ENCODE results near the gene TUBAL3. TPM values are rescaled to one million over a fixed set of nuclear protein-coding genes. Genes with fewer than 3 reads are reported as not detected.

TUBAL3 gene
- total and polyA plus RNA-seq, 9 donors: 0.08 to 0.82 (median 0.21) TPM; not detected in 1

- Histone ChIP-seq H3K27me3 (ENCODE audit: control insufficient read depth, insufficient read depth, low read length) (no peaks in the 10 kb centered on the region), H3K4me1 (ENCODE audit: control insufficient read depth, insufficient read depth, low read length) (no peaks in the 10 kb centered on the region), H3K4me3 (ENCODE audit: low read length) (no peak overlapping the region), H3K27ac (ENCODE audit: low read length) (no peak overlapping the region), H3K9me3 (replicated peaks; ENCODE audit: control insufficient read depth, low read depth, low read length) (no peaks in the 10 kb centered on the region), H3K36me3 (ENCODE audit: control insufficient read depth, insufficient read depth, low read length) (no peaks in the 10 kb centered on the region)
- DNase-seq: no peak
- WGBS (ENCODE audit: insufficient coverage): 75% methylated on average over 1 of the region's 3 CpGs
Observed at GRCh38 chr10:5402798-5403197, 1.8 kb downstream of the TUBAL3 start.

- no peak overlapping the region for H3K4me3 ChIP-seq (ENCODE audit: low read length)
- no peak overlapping the region for H3K27ac ChIP-seq (ENCODE audit: low read length)
- no peaks in the 10 kb centered on the region for H3K36me3 ChIP-seq (ENCODE audit: control insufficient read depth, insufficient read depth, low read length)
- 85% methylated on average over 5 of the region's 9 CpGs for WGBS (ENCODE audit: insufficient coverage)
- H3K4me1 ChIP-seq (ENCODE audit: control insufficient read depth, insufficient read depth, low read length): no peaks in the 10 kb centered on the region
- no peaks in the 10 kb centered on the region for H3K9me3 ChIP-seq (replicated peaks; ENCODE audit: control insufficient read depth, low read depth, low read length)
- peak; percentile 16 for DNase-seq
- H3K27me3 ChIP-seq (ENCODE audit: control insufficient read depth, insufficient read depth, low read length): no peaks in the 10 kb centered on the region
Observed at GRCh38 chr10:5400468-5401240, 4.0 kb downstream of the TUBAL3 start.

GRCh38 chr10:5399332-5399731, 5.3 kb downstream of the TUBAL3 start:
- H3K4me3 ChIP-seq (ENCODE audit: low read length): no peak overlapping the region
- H3K27me3 ChIP-seq (ENCODE audit: control insufficient read depth, insufficient read depth, low read length): no peaks in the 10 kb centered on the region
- H3K9me3 ChIP-seq (replicated peaks; ENCODE audit: control insufficient read depth, low read depth, low read length): no peaks in the 10 kb centered on the region
- no peaks in the 10 kb centered on the region for H3K4me1 ChIP-seq (ENCODE audit: control insufficient read depth, insufficient read depth, low read length)
- WGBS (ENCODE audit: insufficient coverage): 80% methylated on average over 1 of the region's 6 CpGs
- H3K36me3 ChIP-seq (ENCODE audit: control insufficient read depth, insufficient read depth, low read length): no peaks in the 10 kb centered on the region
- no peak for DNase-seq
- no peak overlapping the region for H3K27ac ChIP-seq (ENCODE audit: low read length)

GRCh38 chr10:5396556-5397300, 7.9 kb downstream of the TUBAL3 start:
- WGBS (ENCODE audit: insufficient coverage): 72% methylated on average over 4 of the region's 12 CpGs
- peak; percentile 25 for DNase-seq

GRCh38 chr10:5395168-5395567, 9.5 kb downstream of the TUBAL3 start:
- no peaks in the 10 kb centered on the region for H3K4me1 ChIP-seq (ENCODE audit: control insufficient read depth, insufficient read depth, low read length)
- H3K36me3 ChIP-seq (ENCODE audit: control insufficient read depth, insufficient read depth, low read length): no peaks in the 10 kb centered on the region
- H3K27ac ChIP-seq (ENCODE audit: low read length): no peak overlapping the region
- 88% methylated on average over 14 of the region's 18 CpGs for WGBS (ENCODE audit: insufficient coverage)
- no peak for DNase-seq
- no peaks in the 10 kb centered on the region for H3K27me3 ChIP-seq (ENCODE audit: control insufficient read depth, insufficient read depth, low read length)
- no peak overlapping the region for H3K4me3 ChIP-seq (ENCODE audit: low read length)
- H3K9me3 ChIP-seq (replicated peaks; ENCODE audit: control insufficient read depth, low read depth, low read length): peaks cover 12% of the 10 kb centered on the region

More at GRCh38 chr10:5396556-5397300, 7.9 kb downstream of the TUBAL3 start:
- H3K27me3 ChIP-seq (ENCODE audit: control insufficient read depth, insufficient read depth, low read length): no peaks in the 10 kb centered on the region
- no peaks in the 10 kb centered on the region for H3K9me3 ChIP-seq (replicated peaks; ENCODE audit: control insufficient read depth, low read depth, low read length)
- H3K4me3 ChIP-seq (ENCODE audit: low read length): no peak overlapping the region
- H3K36me3 ChIP-seq (ENCODE audit: control insufficient read depth, insufficient read depth, low read length): no peaks in the 10 kb centered on the region
- H3K4me1 ChIP-seq (ENCODE audit: control insufficient read depth, insufficient read depth, low read length): no peaks in the 10 kb centered on the region
- H3K27ac ChIP-seq (ENCODE audit: low read length): no peak overlapping the region

GRCh38 chr10:5393529-5393928, 11.1 kb downstream of the TUBAL3 start:
- 92% methylated on average over 14 of the region's 14 CpGs for WGBS (ENCODE audit: insufficient coverage)
- H3K27me3 ChIP-seq (ENCODE audit: control insufficient read depth, insufficient read depth, low read length): no peaks in the 10 kb centered on the region
- DNase-seq: no peak
- peaks cover 23% of the 10 kb centered on the region for H3K9me3 ChIP-seq (replicated peaks; ENCODE audit: control insufficient read depth, low read depth, low read length)
- no peaks in the 10 kb centered on the region for H3K36me3 ChIP-seq (ENCODE audit: control insufficient read depth, insufficient read depth, low read length)
- H3K4me3 ChIP-seq (ENCODE audit: low read length): no peak overlapping the region
- H3K4me1 ChIP-seq (ENCODE audit: control insufficient read depth, insufficient read depth, low read length): no peaks in the 10 kb centered on the region
- H3K27ac ChIP-seq (ENCODE audit: low read length): no peak overlapping the region

GRCh38 chr10:5391790-5392189, 12.8 kb downstream of the TUBAL3 start:
- H3K36me3 ChIP-seq (ENCODE audit: control insufficient read depth, insufficient read depth, low read length): no peaks in the 10 kb centered on the region
- no CpG with 5 or more reads among the region's 3 CpGs for WGBS (ENCODE audit: insufficient coverage)
- H3K4me1 ChIP-seq (ENCODE audit: control insufficient read depth, insufficient read depth, low read length): no peaks in the 10 kb centered on the region
- no peak overlapping the region for H3K4me3 ChIP-seq (ENCODE audit: low read length)
- no peak overlapping the region for H3K27ac ChIP-seq (ENCODE audit: low read length)
- peaks cover 23% of the 10 kb centered on the region for H3K9me3 ChIP-seq (replicated peaks; ENCODE audit: control insufficient read depth, low read depth, low read length)
- H3K27me3 ChIP-seq (ENCODE audit: control insufficient read depth, insufficient read depth, low read length): no peaks in the 10 kb centered on the region
- no peak for DNase-seq

- Histone ChIP-seq H3K27ac (ENCODE audit: low read length) (no peak overlapping the region), H3K4me3 (ENCODE audit: low read length) (no peak overlapping the region), H3K9me3 (replicated peaks; ENCODE audit: control insufficient read depth, low read depth, low read length) (peaks cover 23% of the 10 kb centered on the region), H3K4me1 (ENCODE audit: control insufficient read depth, insufficient read depth, low read length) (no peaks in the 10 kb centered on the region), H3K36me3 (ENCODE audit: control insufficient read depth, insufficient read depth, low read length) (no peaks in the 10 kb centered on the region), H3K27me3 (ENCODE audit: control insufficient read depth, insufficient read depth, low read length) (no peaks in the 10 kb centered on the region)
- no CpG with 5 or more reads among the region's 1 CpG for WGBS (ENCODE audit: insufficient coverage)
- DNase-seq: no peak
Observed at GRCh38 chr10:5390607-5391205, 13.9 kb downstream of the TUBAL3 start.

GRCh38 chr10:5387169-5387568, 17.5 kb downstream of the TUBAL3 start:
- Histone ChIP-seq H3K9me3 (replicated peaks; ENCODE audit: control insufficient read depth, low read depth, low read length) (peaks cover 23% of the 10 kb centered on the region), H3K4me3 (ENCODE audit: low read length) (no peak overlapping the region), H3K27me3 (ENCODE audit: control insufficient read depth, insufficient read depth, low read length) (no peaks in the 10 kb centered on the region), H3K36me3 (ENCODE audit: control insufficient read depth, insufficient read depth, low read length) (no peaks in the 10 kb centered on the region), H3K4me1 (ENCODE audit: control insufficient read depth, insufficient read depth, low read length) (no peaks in the 10 kb centered on the region), H3K27ac (ENCODE audit: low read length) (no peak overlapping the region)
- DNase-seq: no peak
- 95% methylated on average over 4 of the region's 5 CpGs for WGBS (ENCODE audit: insufficient coverage)

GRCh38 chr10:5385224-5385623, 19.4 kb downstream of the TUBAL3 start:
- Histone ChIP-seq H3K4me3 (ENCODE audit: low read length) (no peak overlapping the region), H3K27me3 (ENCODE audit: control insufficient read depth, insufficient read depth, low read length) (peaks cover 2% of the 10 kb centered on the region), H3K4me1 (ENCODE audit: control insufficient read depth, insufficient read depth, low read length) (no peaks in the 10 kb centered on the region), H3K27ac (ENCODE audit: low read length) (no peak overlapping the region), H3K9me3 (replicated peaks; ENCODE audit: control insufficient read depth, low read depth, low read length) (peaks cover 11% of the 10 kb centered on the region), H3K36me3 (ENCODE audit: control insufficient read depth, insufficient read depth, low read length) (no peaks in the 10 kb centered on the region)
- no peak for DNase-seq
- 70% methylated on average over 2 of the region's 2 CpGs for WGBS (ENCODE audit: insufficient coverage)
